ENCODE data around the gene MAN2A1.

DNA sequence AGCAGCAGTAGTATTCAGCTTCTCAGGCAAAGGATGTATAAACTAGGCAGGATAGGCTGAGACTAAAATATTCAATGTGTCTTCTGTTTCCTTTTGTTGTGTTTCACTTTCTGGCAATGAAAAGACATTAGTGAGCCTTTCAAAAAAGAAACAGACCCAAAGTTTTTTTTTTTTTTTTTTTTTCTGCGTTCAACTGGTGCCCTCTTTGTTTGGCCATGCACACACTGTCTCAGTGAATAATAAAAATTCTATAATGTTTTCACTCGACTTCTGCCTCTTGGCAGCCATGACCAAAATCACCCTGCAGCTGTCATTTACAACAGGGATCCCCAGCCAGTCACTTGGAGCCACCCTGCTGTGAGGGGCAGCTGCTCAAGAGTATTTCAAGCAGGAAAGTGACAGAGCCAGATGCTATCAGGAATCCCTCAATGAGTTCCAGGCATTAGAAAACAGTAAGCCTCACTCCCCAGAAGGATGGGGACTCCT, 44.0 kb upstream of the MAN2A1 start:
- TF ChIP-seq, protein P1, sequence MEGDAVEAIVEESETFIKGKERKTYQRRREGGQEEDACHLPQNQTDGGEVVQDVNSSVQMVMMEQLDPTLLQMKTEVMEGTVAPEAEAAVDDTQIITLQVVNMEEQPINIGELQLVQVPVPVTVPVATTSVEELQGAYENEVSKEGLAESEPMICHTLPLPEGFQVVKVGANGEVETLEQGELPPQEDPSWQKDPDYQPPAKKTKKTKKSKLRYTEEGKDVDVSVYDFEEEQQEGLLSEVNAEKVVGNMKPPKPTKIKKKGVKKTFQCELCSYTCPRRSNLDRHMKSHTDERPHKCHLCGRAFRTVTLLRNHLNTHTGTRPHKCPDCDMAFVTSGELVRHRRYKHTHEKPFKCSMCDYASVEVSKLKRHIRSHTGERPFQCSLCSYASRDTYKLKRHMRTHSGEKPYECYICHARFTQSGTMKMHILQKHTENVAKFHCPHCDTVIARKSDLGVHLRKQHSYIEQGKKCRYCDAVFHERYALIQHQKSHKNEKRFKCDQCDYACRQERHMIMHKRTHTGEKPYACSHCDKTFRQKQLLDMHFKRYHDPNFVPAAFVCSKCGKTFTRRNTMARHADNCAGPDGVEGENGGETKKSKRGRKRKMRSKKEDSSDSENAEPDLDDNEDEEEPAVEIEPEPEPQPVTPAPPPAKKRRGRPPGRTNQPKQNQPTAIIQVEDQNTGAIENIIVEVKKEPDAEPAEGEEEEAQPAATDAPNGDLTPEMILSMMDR (IDR thresholded peaks at IDR 0.05; ENCODE audit: low read length), result no peak
- TF ChIP-seq EZH2 (IDR thresholded peaks at IDR 0.05; ENCODE audit: borderline replicate concordance, low read length), result no peak
